CD4-positive, alpha-beta T cell treated with Interferon gamma for 1 hour (primary cell): ENCODE results near the gene MZF1.

ENCODE experiments used
- DNase-seq: peaks from one replicate; pipeline ENCODE4 v3.0.0-alpha.2; 2020

Gene MZF1

GRCh38 chr19:58569943-58570670, 3.0 kb downstream of the MZF1 start:
- peak; percentile 0 for DNase-seq

DNA sequence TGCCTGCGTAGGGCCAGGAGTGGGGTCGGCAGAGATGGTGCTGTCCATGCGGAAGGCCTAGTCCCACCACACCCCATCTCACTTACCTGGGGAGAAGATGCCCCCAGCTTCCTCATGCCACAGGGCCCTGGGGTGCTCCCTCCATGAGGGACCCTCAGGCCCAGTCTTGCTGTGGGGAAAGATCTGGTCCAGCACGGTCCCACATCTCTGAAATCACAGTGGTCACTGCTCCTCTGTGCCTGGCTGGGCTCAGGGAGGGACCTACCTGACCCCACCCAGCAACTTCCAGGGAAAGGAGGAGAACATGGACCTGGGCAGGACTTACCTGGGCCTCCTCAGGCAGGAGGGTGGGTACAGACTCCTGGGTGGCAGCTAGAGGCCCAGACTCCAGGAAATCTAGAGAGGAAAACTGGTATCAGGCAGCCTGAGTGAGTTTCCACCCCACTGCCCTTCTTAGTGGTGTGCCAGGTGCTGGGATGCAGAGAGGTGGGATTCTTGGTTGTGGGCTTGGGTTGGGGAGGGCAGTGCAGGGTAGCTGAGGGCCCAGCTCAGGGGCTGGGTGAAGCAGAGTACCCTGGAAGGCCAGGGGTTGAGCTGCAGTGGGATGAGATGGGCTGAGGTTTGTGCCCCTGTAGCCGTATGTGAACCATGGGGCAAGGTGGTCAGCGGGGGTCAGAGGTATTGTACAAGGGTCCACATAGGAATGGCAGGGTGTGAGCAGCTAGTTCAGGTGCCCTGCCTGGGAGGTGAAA, 3.8 kb downstream of the MZF1 start:
- no peak for DNase-seq

- DNase-seq = no peak
These were observed 4.5 kb downstream of the MZF1 start for GRCh38 chr19:58568453-58569130.

DNA sequence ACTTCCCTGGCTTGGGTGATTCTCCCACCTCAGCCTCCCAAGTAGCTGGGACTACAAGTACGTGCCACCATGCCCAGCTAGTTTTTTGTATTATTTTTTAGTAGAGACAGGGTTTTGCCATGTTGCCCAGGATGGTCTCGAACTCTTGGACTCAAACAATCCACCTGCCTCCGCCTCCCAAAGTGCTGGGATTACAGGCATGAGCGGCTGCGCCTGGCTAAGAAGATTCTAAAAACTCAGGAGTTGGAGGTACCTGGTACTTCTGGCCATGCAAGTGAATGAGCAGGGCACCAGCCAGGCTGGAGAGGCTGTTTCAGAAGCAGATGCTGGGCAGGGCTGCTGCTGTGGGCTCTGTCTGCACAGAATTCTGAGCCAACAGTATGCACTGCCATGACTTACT, 6.1 kb downstream of the MZF1 start:
- DNase-seq = no peak

GRCh38 chr19:58563823-58564222, 9.3 kb downstream of the MZF1 start:
- DNase-seq = no peak

DNA sequence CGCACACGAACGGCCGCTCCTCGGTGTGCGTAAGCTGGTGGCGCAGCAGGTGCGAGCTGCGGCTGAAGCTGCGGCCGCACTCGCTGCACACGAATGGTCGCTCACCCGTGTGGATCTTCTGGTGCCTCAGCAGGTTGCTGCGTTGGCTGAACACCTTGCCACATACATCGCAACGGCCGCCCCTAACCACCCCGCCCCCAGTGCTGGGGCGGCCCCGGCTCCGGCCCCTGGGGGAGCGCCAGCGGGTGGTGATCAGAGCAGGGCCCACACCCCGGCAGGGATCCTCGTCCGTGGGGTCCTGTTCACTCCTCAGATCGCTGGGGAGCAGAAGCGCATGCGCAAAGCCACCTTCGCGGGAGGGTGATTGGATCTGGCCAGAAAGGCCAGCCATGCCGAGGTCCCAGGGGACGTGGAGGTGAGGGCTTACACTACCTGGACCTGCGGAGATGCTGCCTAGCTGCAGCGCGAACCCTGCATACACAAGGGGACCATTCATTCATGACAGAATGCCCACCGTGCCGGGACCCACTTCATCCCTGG, 10.0 kb downstream of the MZF1 start:
- peak; percentile 47 for DNase-seq

- peak; percentile 27 for DNase-seq
These were observed 10.8 kb downstream of the MZF1 start for GRCh38 chr19:58562122-58563033.

DNA sequence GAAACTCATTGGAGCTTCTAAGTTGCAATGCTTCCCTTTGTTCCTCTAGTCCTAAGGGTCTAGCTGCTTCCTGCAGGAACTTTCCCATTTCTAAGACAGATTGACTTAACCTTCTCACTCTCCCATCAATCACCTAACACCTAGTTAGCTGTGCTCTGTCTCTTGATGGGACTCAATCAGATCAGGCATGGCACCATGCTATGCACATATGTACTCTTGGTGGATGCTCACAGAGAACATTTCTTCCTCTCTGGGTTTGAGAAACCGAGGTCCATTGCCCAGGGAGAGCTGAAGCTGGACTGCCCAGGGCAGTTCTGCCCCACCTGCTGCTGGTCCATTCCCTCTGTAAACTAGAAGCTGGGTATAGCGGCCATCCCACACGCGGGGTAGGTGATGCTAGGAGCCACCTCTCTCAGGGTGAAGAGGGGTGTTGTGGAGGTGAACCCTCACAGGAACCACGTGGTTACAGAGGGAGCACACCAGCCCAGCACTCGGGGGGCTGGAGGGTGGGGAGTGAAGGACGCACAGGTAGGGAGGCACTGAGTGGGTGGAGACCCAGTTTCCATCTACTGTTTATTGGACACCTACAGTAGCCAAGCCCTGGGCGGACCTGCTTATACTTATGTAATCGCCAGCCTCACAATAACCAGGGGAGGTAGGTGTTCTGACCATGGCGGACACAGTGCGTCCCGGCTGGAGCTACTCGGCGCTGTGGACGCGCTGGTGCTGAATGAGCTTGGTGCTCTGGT, 11.6 kb downstream of the MZF1 start:
- no peak for DNase-seq

DNA sequence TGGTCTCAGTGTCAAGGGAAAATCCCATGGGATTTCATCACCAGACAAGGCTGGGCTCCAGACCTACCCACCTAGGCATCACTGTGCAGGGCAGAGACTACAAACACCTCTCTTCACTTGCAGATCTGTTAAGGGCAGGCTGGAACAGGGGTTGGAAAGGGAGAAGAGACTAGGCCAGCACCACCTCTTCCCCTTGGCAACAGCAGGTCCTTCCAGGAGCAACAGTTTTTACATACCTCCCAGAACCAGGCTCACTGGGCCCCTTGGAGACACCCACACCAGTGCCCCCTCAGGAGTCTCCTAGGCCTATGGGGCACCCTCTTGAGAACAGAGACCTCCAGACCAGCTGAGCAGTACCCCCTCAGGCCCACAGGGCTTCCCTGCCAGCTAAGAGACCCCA, 12.2 kb downstream of the MZF1 start:
- DNase-seq = no peak

GRCh38 chr19:58560007-58560887, 12.9 kb downstream of the MZF1 start:
- DNase-seq = no peak

DNA sequence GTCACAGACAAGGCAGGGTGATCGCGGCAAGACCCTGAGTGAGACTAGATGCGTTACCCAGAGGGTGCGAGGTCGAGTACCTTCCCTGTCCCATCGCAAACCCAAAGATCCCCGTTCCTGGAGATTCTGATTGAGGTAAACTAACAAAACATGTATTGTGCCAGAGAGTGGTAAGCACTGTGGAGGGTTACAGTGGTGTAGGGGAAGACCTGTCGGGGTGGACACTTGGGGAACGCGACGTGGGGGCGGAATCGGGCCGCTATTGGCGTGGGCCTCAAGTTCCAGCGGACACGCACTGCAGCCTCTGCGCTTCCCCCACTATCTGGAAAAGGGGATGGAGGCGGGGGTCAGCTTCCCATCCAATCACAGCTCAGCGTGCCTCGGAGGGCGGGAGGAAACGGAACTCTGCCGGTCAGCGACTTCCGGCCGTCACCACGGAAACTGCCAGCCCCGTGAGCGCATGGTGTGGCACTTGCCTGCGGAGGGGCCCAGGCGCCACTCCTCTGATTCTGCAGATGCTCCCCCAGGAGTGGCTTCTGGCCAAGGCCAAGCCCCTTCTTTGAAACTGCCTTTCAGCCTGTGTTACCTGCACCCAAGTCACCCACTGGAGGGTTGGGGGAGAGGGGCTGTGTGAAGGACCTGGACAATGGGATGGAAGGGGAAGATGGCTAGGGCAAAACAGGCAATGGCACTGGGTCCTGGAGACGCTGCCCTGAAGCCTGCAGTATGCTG, 13.7 kb downstream of the MZF1 start:
- DNase-seq = peak; percentile 84

DNA sequence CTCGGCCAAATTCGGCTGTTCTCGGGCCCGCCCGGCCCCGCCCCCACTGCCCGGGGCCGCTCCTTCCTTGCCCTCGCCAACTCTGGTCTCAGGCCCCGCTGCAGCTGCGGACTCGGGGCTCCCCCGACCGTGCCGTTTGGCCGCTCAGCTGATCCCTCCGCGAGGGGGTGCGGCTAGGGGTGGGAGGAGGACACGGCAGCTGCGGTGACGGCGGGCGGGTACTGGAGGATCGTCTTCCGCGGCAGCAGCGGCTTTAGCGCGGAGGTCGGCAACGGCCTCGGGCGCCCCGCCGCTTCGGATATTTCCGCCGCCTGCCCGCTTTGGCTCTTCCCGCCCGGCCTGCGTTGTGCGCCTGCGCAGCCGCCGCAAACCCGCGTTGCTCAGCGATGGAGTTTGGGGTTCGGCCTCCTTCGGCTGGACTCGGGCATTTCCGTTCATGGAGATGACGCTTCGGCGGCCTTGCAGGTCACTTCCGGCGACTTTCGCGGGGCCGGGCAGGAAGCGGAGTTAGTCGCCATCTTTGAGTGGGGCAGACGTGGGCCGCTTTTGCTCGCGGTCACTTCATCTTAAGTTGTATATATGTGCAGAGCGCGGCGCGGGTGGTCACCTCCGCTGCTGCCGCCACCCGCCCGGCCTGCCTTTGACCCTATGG, 14.4 kb downstream of the MZF1 start:
- DNase-seq = peak; percentile 99

DNA sequence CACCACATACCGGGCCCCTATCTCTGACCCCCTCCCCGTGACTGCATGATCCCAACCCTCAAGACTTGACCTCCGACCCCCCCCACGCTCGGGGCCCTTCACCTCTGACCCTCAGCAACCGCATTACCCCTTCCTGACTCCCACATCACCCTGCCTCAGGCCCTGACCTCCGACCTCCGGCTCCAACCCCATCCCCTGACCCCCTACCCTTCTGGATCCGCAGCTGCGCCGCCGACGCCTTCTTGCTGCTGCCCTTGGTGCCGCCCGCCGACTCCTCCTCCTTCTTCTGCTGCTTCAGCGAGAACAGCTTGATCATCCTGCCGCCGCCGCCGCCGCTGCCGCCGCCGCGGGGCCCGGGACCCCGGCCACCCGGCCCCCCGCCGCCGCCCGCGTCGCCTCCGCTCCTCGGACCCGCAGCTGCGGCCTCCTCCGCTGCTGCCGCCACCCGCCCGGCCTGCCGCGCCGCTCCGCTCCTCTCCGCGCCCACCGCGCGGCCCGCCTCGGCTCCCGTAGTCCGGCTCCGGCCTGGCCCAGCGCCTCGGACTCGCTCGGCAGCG, 15.0 kb downstream of the MZF1 start, which contains the start of gene UBE2M:
UBE2M (minus strand) TSS at position 546 of the 557 bp plus-strand sequence; CDS start at position 316, 230 bp downstream.
- peak; percentile 60 for DNase-seq

DNA sequence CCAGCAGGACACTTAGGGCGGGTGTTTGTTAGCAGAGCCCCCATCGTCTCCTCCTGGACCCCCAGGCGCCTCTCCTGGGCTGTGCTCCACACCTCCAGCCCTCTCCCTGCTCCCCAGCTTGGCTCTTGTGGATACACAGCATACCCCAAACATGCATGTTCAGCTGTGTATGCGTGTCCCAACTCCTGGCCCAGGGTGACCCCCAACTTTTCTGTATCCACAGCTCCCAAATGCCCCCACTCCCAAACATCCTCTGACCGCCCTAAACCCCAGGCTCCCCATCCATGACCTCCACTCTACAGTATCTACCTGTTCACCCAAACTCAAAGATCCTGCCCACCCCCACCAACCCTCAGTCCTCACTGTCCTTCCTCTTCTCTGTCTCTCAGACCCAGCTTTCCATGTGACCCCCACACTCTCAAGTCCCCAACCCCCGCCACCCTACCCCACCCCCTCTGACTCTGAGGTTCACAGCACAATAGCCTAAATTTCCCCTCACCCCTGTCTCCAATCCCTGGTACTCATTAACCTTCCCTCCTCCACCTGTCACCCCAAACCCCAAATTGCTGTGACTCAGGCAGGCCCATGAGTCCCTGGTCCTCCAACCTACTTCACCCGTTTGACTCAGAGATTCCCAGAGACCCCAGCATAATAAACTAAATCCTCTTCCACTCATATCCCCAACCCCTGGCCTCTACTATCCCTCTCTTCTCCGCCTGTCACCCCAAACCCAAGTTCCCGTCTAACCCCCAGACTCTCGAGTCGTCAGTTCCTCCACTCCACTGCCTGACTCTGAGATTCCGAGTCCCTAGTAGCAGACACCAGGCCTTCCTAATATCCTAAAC, 15.7 kb downstream of the MZF1 start:
- DNase-seq = no peak

- DNase-seq = no peak
These were observed 16.4 kb downstream of the MZF1 start for GRCh38 chr19:58556622-58557220.

DNA sequence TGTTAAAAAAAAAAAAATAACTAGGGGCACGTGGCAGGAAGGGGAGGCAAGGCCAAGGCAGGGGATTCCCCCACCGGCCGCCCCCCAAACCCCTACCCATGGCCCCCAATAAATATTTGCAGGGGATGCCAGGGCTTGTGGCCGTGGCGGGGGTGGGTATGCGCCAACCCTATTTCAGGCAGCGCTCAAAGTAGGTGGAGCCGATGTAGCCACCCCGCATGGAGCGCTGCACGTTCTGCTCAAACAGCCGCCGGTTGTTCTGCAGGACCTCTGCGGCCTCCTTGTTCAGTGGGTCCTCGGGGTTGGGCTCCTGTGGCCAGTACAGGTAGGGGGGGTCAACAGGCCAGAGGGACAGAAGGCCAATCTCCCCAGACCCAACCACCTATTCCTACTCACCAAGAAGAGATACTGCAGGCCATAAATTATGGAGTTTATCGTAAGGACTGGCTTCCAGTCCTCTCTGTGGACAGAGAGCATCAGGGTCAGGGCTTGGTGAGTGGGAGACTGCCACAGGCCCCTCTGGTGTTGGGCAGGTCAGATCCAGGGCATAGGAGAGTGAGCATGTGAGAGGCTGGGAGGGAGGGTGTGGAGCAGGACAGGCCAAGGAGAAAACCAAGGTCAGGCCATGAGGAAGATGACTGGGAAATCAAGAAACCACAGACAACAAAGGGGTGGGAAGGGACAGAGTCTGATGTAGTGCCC, 17.1 kb downstream of the MZF1 start:
- no peak for DNase-seq

DNA sequence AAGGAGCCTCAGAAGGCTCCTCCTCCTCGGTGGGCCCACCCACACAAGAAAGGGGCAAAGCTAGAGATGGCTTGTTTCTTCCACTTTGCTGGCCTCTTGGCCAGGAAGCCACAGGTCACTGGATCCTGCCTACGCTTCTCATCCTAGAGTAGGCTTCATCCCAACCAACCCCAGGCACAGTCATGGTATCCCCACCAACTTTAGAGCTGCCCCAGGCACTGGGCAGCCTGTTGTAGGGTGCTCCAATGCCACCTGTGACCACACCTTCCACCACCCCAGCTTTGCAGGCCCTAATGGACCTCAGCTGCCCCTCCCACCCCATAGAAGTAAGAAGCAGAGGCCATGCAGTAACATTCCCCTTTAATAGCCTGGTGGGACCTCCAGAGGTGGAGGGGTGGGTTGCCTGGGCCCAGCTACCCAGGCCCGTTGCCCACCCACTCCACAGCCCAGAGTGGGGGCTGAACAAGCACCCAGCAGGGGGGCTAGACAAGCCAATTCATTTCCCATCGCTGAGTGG, 17.7 kb downstream of the MZF1 start:
- no peak for DNase-seq
